GM20000 (cell line): ENCODE measurements around the gene XRCC4.

ENCODE experiments used
- DNase-seq: peaks from one replicate; pipeline ENCODE4 v3.0.0; 2012; ENCODE audit warnings: low spot score
- TF ChIP-seq, protein P1 (sequence below): IDR thresholded peaks from 2 replicates; pipeline ENCODE4 v1.5.1; 2012; ENCODE audit warnings: mild to moderate bottlenecking, control low read depth; ENCODE audit errors: extremely low read depth, missing control alignments

The XRCC4 gene

DNA sequence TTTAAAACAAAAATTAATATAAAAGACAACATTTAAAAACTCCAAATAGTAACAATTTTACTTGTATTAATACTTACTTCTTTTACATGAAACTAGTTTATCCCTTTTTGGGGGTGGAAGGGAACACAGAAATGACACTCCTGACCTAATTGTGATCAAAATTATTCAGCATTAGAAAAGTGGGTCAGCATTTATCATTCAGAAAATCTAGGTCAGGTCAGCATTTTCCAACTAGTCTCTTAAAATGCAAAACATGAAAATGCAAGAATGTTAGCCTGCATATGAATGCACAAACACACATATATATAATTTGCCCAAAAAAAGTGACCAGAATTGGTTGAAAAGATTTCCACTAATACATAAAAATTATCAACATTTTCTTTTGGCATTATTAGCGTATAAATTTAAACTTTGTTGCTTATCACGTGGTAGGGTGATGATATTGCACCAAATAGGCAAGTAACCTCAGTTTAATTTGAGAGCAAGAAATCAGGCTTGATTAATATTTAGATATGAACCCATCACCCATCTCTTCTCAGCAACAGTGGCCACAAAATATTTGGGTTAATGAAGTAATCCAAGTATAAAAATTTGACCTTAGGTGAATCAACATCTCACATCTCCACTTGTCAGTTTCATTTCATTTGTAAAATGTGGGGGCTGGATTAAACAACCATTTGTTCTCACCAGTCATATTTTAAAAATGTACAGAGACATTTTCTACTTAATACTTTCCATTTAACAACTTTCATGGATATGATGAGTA is 5.9 kb upstream of the XRCC4 start:
- TF ChIP-seq, protein P1, sequence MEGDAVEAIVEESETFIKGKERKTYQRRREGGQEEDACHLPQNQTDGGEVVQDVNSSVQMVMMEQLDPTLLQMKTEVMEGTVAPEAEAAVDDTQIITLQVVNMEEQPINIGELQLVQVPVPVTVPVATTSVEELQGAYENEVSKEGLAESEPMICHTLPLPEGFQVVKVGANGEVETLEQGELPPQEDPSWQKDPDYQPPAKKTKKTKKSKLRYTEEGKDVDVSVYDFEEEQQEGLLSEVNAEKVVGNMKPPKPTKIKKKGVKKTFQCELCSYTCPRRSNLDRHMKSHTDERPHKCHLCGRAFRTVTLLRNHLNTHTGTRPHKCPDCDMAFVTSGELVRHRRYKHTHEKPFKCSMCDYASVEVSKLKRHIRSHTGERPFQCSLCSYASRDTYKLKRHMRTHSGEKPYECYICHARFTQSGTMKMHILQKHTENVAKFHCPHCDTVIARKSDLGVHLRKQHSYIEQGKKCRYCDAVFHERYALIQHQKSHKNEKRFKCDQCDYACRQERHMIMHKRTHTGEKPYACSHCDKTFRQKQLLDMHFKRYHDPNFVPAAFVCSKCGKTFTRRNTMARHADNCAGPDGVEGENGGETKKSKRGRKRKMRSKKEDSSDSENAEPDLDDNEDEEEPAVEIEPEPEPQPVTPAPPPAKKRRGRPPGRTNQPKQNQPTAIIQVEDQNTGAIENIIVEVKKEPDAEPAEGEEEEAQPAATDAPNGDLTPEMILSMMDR = no peak

DNA sequence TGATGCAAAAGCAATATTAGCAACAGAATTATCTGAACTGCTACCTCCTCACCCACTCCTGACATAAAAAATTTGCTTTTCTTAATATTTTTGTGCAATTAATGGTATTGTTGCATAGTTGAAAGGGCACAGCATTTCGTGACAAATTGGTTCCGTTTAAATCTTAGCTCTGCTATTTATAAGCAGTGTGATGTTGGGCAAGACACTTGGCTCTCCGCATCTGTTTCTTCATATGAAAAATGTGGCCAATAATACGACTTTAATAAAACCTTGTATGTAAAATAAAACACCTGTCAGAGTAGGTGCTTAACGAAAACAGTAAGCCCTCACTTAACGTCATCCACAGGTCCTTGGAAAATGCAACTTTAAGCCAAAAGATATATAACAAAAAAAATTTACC is 4.4 kb upstream of the XRCC4 start:
- TF ChIP-seq, protein P1 = no peak
- DNase-seq = no peak

More for the DNA sequence above, 5.9 kb upstream of the XRCC4 start:
- no peak for DNase-seq

- TF ChIP-seq, protein P1 = no peak
- no peak for DNase-seq
These were observed 415 bp downstream of the XRCC4 start for GRCh38 chr5:83077662-83078261.

GRCh38 chr5:83082750-83083149 is 5.4 kb downstream of the XRCC4 start:
- DNase-seq = no peak
- TF ChIP-seq, protein P1 = no peak

DNA sequence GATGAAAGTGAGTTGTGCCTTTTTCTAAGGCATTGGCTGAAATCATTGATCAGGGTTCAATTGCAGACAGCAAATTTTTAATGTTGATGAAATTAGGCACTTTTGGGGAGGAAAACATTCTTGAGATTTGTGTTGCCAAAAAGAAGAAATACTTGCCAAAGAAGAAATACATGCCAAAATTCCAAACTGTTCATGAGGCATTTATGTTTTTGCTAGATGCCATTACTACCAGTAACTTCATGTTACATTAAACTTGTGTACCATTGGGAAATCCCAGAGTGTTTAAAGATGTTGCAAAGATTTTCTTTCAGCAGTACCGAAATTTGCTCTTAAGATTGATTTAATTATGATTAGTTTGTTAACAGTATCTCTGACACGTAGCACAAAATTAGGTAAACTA is 7.0 kb downstream of the XRCC4 start:
- no peak for DNase-seq
- TF ChIP-seq, protein P1 = no peak

DNA sequence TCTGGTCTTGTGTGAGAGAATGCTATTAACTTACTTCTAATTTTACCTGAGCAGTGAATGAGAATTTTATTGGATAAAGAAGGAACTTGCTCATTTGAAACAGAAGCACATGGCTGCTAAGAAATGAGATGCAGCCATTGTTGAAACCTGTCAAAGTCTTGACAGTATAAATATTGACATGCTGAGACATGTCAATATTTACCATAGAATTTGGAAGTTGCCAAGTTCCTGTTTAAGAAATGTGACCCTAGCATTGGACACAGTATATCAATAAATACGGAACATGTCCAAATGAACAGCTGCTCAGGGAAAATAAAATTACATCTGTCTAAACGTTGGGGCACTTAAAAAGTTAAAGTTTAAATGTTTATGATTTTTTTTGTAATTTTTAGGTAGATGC is 7.8 kb downstream of the XRCC4 start:
- TF ChIP-seq, protein P1 = no peak
- DNase-seq = no peak

GRCh38 chr5:83090169-83090568 is 12.8 kb downstream of the XRCC4 start:
- DNase-seq = no peak
- TF ChIP-seq, protein P1 = no peak
